Stimulated activated CD4-positive, alpha-beta T cell treated with anti-CD3 and anti-CD28 coated beads, Interleukin-4, amount 100 ng/mL, for 48 hours (primary cell): Measurements from ENCODE around the gene TCERG1L.
"Not testable (repeated sequence)": the region's sequence is repeated elsewhere in the genome, so short reads cannot be mapped to it uniquely, and the experiment has no call there.

ENCODE experiments used
- DNase-seq, 2 donors: peaks; one replicate each; pipeline ENCODE4 v3.0.0-alpha.2; 2020; ENCODE audit warnings: low read depth in 2 of 2

The TCERG1L gene

GRCh38 chr10:131311661-131312477, at the start of gene TCERG1L:
TCERG1L (minus strand) TSS chr10:131311721; CDS start chr10:131311635, 86 bp downstream.
- DNase-seq: no peak

GRCh38 chr10:131358741-131359442, 47.4 kb upstream of the TCERG1L start:
- DNase-seq: no peak

GRCh38 chr10:131356442-131356841, 44.9 kb upstream of the TCERG1L start:
- no peak for DNase-seq

- no peak for DNase-seq
Measured at GRCh38 chr10:131355881-131356280, 44.4 kb upstream of the TCERG1L start.

GRCh38 chr10:131355056-131355455, 43.5 kb upstream of the TCERG1L start:
- DNase-seq: no peak

GRCh38 chr10:131354380-131354779, 42.9 kb upstream of the TCERG1L start:
- DNase-seq: no peak

- DNase-seq: no peak
Measured at GRCh38 chr10:131352765-131353290, 41.3 kb upstream of the TCERG1L start.

- DNase-seq: no peak
Measured at GRCh38 chr10:131350660-131351059, 39.1 kb upstream of the TCERG1L start.

- DNase-seq: no peak
Measured at GRCh38 chr10:131350245-131350644, 38.7 kb upstream of the TCERG1L start.

GRCh38 chr10:131346456-131346855, 34.9 kb upstream of the TCERG1L start:
- no peak for DNase-seq

GRCh38 chr10:131345691-131346090, 34.2 kb upstream of the TCERG1L start:
- DNase-seq: no peak

GRCh38 chr10:131344747-131345146, 33.2 kb upstream of the TCERG1L start:
- no peak for DNase-seq

- DNase-seq: no peak
Measured at GRCh38 chr10:131337741-131338140, 26.2 kb upstream of the TCERG1L start.

- DNase-seq: no peak
Measured at GRCh38 chr10:131332821-131333220, 21.3 kb upstream of the TCERG1L start.

- no peak for DNase-seq
Measured at GRCh38 chr10:131323880-131324279, 12.4 kb upstream of the TCERG1L start.

GRCh38 chr10:131323025-131323424, 11.5 kb upstream of the TCERG1L start:
- no peak for DNase-seq

GRCh38 chr10:131322575-131322974, 11.1 kb upstream of the TCERG1L start:
- not testable (repeated sequence) for DNase-seq

GRCh38 chr10:131320860-131321604, 9.5 kb upstream of the TCERG1L start:
- DNase-seq: no peak

GRCh38 chr10:131318814-131319213, 7.3 kb upstream of the TCERG1L start:
- no peak for DNase-seq

GRCh38 chr10:131318291-131318690, 6.8 kb upstream of the TCERG1L start:
- no peak for DNase-seq

GRCh38 chr10:131316321-131317075, 5.0 kb upstream of the TCERG1L start:
- DNase-seq: no peak
